Keratinocyte (primary cell): Measurements from ENCODE around the gene LYPD1. TPM values are rescaled to one million over a fixed set of nuclear protein-coding genes. Genes with fewer than 3 reads are reported as not detected.

ENCODE experiments used
- DNase-seq: peaks from one replicate; pipeline ENCODE4 v3.0.0-alpha.2; 2011; ENCODE audit warnings: low read depth, missing footprints, low spot score
- FAIRE-seq: peaks from 2 replicates; lab custom pipeline; 2011; peaks lifted over from hg19 to GRCh38; lab: Jason Lieb, UNC
- H2AFZ ChIP-seq: 2 replicates; pipeline ENCODE4 v1.6.0; 2012; ENCODE audit warnings: low read length, control low read depth, inconsistent platforms; ENCODE audit not compliant: control insufficient read depth
- H3K27ac ChIP-seq: 2 replicates; pipeline ENCODE4 v1.5.1; 2011; ENCODE audit warnings: low read length; ENCODE audit not compliant: control insufficient read depth, insufficient read depth
- H3K27me3 ChIP-seq: 3 replicates; pipeline ENCODE4 v1.6.0; 2011; ENCODE audit warnings: low read length; ENCODE audit not compliant: control insufficient read depth, insufficient read depth; ENCODE audit errors: extremely low read depth
- H3K36me3 ChIP-seq, 2 experiments: 2 replicates in 1 of 2; 3 replicates in 1 of 2; pipeline ENCODE4 v1.5.1; 2011; ENCODE audit warnings: low read length in 2 of 2, mild to moderate bottlenecking in 1 of 2; ENCODE audit not compliant: control insufficient read depth in 2 of 2, insufficient read depth in 2 of 2; ENCODE audit errors: extremely low read depth in 1 of 2
- H3K4me1 ChIP-seq: 3 replicates; pipeline ENCODE4 v1.5.1; 2011; ENCODE audit warnings: low read length; ENCODE audit not compliant: control insufficient read depth, insufficient read depth; ENCODE audit errors: extremely low read depth
- H3K4me2 ChIP-seq: 3 replicates; pipeline ENCODE4 v1.6.0; 2011; ENCODE audit warnings: low read depth, low read length; ENCODE audit not compliant: control insufficient read depth, insufficient read depth; ENCODE audit errors: extremely low read depth
- H3K4me3 ChIP-seq, 3 experiments: fragments of 200-600 bp in 1 of 3; sonication (generic) in 1 of 3; 2 replicates in 2 of 3; 3 replicates in 1 of 3; pipeline ENCODE4 v1.5.1; 2011 to 2016; ENCODE audit warnings: low read length in 3 of 3, mild to moderate bottlenecking in 3 of 3, control low read depth in 2 of 3, inconsistent platforms in 1 of 3, low read depth in 1 of 3, mixed read lengths in 1 of 3, mixed run types in 1 of 3, moderate library complexity in 1 of 3; ENCODE audit not compliant: control insufficient read depth in 2 of 3, insufficient read depth in 2 of 3; ENCODE audit errors: extremely low read depth in 1 of 3
- H3K79me2 ChIP-seq: 2 replicates; pipeline ENCODE4 v1.6.0; 2012; ENCODE audit warnings: low read length; ENCODE audit not compliant: control insufficient read depth, insufficient read depth
- H3K9ac ChIP-seq: 3 replicates; pipeline ENCODE4 v1.6.0; 2011; ENCODE audit warnings: low read length; ENCODE audit not compliant: control insufficient read depth, insufficient read depth; ENCODE audit errors: extremely low read depth
- H3K9me1 ChIP-seq: 3 replicates; pipeline ENCODE4 v1.6.0; 2011; ENCODE audit warnings: low read length; ENCODE audit not compliant: control insufficient read depth, insufficient read depth; ENCODE audit errors: extremely low read depth
- H3K9me3 ChIP-seq: 2 replicates; pipeline ENCODE4 v1.5.1; 2012; ENCODE audit warnings: low read depth, low read length; ENCODE audit not compliant: control insufficient read depth
- H4K20me1 ChIP-seq: 3 replicates; pipeline ENCODE4 v1.6.0; 2011; ENCODE audit warnings: low read length; ENCODE audit not compliant: control insufficient read depth, insufficient read depth; ENCODE audit errors: extremely low read depth
- EZH2 ChIP-seq: IDR thresholded peaks from one replicate; pipeline ENCODE4 v1.6.1; 2012; ENCODE audit warnings: inconsistent platforms, mild to moderate bottlenecking, low read length, moderate library complexity
- dilution Hi-C: fragments of 300-500 bp; cut with MboI; formaldehyde crosslinking; loops from one replicate; pipeline ENCODE4 v1.7.0; 2020; ENCODE audit warnings: low sequenced_read_pairs; ENCODE audit not compliant: extremely low pct_ligation_motif_present
- polyA plus RNA-seq, 5 experiments: library from polyadenylated mRNA; depleted of rRNA in 3 of 5; stranded (reverse) in 3 of 5; stranded (forward) in 1 of 5; unstranded in 1 of 5; fragments of >200 nt; gene quantifications; 1 replicate in 1 of 5; 2 replicates in 3 of 5; 3 replicates in 1 of 5; pipeline versions ENCODE4 v1.2.1 to v1.2.3, GENCODE V29; 2011 to 2012; ENCODE audit warnings: missing spikeins in 2 of 5, low read depth in 1 of 5, low replicate concordance in 1 of 5
- TF ChIP-seq, protein P1 (sequence below), 3 experiments: IDR thresholded peaks in 1 of 3; conservative IDR thresholded peaks in 1 of 3; optimal IDR thresholded peaks in 1 of 3; 2 replicates in 2 of 3; 3 replicates in 1 of 3; pipeline versions ENCODE3 to v1.5.1; 2011; ENCODE audit warnings: low read length in 3 of 3, mild to moderate bottlenecking in 3 of 3, moderate library complexity in 2 of 3, control low read depth in 1 of 3, inconsistent platforms in 1 of 3; ENCODE audit not compliant: insufficient read depth in 2 of 3; ENCODE audit errors: extremely low read depth in 1 of 3

The LYPD1 gene
- polyA plus RNA-seq, 1 donor (not counting 4 experiments of a cell fraction or from before 2014, with no cell fraction given) = 0.03 TPM

DNA sequence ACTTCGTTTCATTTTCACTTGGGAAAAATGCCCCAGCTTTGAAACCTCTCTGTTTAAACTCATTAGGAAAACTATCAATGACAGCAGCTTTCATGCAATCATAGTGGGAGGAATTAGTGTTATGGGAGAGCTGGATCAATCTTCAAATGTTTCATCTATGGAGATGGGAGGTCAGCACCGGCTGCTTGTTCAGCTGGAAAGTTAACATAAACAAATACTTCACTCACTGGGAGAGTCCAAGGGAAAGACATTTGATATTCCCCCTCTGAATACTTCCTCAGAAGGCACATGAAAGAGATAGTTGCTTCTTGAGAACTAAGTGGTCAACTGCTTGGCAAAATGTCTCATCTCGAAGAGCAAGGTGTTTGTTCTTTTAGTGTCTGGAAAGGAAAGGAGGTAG is 7.3 kb downstream of the LYPD1 start:
- no peaks in the 10 kb centered on the region for H3K9me3 ChIP-seq
- FAIRE-seq (no peak), DNase-seq (no peak)
- peaks cover 9% of the 10 kb centered on the region for H3K27me3 ChIP-seq
- TF ChIP-seq, protein P1, sequence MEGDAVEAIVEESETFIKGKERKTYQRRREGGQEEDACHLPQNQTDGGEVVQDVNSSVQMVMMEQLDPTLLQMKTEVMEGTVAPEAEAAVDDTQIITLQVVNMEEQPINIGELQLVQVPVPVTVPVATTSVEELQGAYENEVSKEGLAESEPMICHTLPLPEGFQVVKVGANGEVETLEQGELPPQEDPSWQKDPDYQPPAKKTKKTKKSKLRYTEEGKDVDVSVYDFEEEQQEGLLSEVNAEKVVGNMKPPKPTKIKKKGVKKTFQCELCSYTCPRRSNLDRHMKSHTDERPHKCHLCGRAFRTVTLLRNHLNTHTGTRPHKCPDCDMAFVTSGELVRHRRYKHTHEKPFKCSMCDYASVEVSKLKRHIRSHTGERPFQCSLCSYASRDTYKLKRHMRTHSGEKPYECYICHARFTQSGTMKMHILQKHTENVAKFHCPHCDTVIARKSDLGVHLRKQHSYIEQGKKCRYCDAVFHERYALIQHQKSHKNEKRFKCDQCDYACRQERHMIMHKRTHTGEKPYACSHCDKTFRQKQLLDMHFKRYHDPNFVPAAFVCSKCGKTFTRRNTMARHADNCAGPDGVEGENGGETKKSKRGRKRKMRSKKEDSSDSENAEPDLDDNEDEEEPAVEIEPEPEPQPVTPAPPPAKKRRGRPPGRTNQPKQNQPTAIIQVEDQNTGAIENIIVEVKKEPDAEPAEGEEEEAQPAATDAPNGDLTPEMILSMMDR (optimal IDR thresholded peaks at IDR 0.05 in 1 of 3, IDR thresholded peaks at IDR 0.05 in 1 of 3, conservative IDR thresholded peaks at IDR 0.05 in 1 of 3; ENCODE audit: extremely low read depth in 1 of 3, insufficient read depth in 2 of 3, low read length in 3 of 3) = no peak
- no peak for TF ChIP-seq EZH2
- no peak overlapping the region for H3K9ac ChIP-seq
- H2AFZ ChIP-seq = no peak overlapping the region
- H3K36me3 ChIP-seq = no peaks in the 10 kb centered on the region
- H3K4me2 ChIP-seq = no peak overlapping the region
- H3K9me1 ChIP-seq = no peaks in the 10 kb centered on the region
- no peak overlapping the region for H3K27ac ChIP-seq
- H3K4me1 ChIP-seq = no peaks in the 10 kb centered on the region
- H3K4me3 ChIP-seq = no peak overlapping the region
- no peaks in the 10 kb centered on the region for H3K79me2 ChIP-seq
- dilution Hi-C loops = no loop called here
- H4K20me1 ChIP-seq = no peaks in the 10 kb centered on the region

DNA sequence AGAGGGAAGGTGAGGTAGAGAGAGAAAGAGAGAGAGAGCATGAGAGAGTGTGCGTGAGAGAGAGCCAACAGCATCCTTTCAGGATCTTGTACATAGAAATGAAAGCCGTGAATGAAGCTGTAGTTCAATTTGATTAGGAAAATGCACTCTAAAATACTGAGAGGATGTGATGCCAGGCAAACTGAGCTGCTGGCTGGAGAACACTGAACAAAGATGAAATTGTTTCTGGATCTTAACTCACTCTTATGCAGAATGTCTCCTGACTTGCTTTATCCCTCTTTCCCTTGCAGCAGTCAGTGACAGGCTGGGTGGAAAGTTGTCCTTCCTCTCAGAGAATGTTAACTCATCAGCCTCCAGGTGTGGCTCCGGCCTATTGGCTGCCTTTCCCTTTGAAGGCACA is 10.7 kb downstream of the LYPD1 start:
- Histone ChIP-seq H3K36me3 (no peaks in the 10 kb centered on the region), H4K20me1 (no peaks in the 10 kb centered on the region), H3K27ac (no peak overlapping the region), H2AFZ (no peak overlapping the region), H3K9me1 (no peaks in the 10 kb centered on the region), H3K79me2 (no peaks in the 10 kb centered on the region), H3K4me2 (no peak overlapping the region), H3K4me3 (no peak overlapping the region), H3K4me1 (peaks cover 3% of the 10 kb centered on the region), H3K9me3 (no peaks in the 10 kb centered on the region), H3K9ac (no peak overlapping the region), H3K27me3 (no peaks in the 10 kb centered on the region)
- dilution Hi-C loops = no loop called here
- TF ChIP-seq, protein P1 (optimal IDR thresholded peaks at IDR 0.05 in 1 of 3, IDR thresholded peaks at IDR 0.05 in 1 of 3, conservative IDR thresholded peaks at IDR 0.05 in 1 of 3; ENCODE audit: extremely low read depth in 1 of 3, insufficient read depth in 2 of 3, low read length in 3 of 3) = no peak
- TF ChIP-seq EZH2 = no peak
- DNase-seq = no peak
- no peak for FAIRE-seq
